B cell (primary cell): Measurements from ENCODE around the gene PCBP3.

ENCODE experiments used
- CTCF ChIP-seq: fragments of 200-600 bp; IDR thresholded peaks from one replicate; pipeline ENCODE4 v1.8.0; 2022; ENCODE audit warnings: antibody characterized with exemption, mild to moderate bottlenecking
- EZH2 ChIP-seq: IDR thresholded peaks from 2 replicates; pipeline ENCODE4 v1.6.1; 2012; ENCODE audit warnings: borderline replicate concordance, low read depth, mild to moderate bottlenecking, moderate library complexity, low read length; ENCODE audit not compliant: insufficient read depth, poor library complexity, severe bottlenecking

GRCh38 chr21:45787371-45787770, 143.8 kb downstream of the PCBP3 start:
- no peak for TF ChIP-seq CTCF
- TF ChIP-seq EZH2 = no peak
